ENCODE data around the gene INPP5J. TPM values are rescaled to one million over a fixed set of nuclear protein-coding genes. Genes with fewer than 3 reads are reported as not detected.

INPP5J gene
- total RNA-seq, 4 donors from 2014 or later, result 1.4 to 4.2 (median 2.9) TPM

DNA sequence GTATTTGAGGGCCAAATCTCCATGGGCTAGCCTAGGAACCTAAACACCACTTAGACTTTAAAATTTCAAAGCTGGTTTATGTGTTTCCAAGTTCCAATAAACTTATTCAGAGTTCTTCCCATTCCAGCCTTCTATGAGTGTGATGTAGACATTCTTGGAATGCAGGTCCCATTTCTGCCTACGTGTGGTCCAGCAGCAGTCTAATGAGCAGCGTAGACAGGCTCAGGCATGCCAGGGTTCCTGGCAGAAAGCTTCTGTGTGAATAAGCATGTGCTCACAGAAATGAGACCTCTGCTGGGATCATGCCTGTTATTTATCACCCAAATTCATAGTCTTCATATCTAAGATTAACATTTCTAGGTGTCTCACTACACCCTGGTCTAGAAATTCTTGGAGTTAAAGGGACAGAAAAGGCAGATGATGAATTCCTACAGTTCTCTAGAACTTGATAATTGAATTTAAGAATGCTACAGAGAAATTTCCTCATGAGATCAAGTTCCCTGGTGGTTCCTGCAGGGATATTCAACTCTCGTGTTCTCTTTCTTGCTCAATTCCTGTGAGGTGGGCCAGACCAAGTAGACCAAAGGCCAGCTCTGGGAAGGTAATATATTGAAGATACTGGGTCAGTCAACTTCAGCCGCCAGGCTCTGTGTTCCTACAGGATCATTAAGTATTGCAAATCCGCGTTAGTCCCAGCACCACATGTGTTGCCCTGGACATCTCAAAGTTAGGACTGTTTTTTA, 54.8 kb downstream of the INPP5J start:
- intact Hi-C loops (cut with DNase I; ENCODE audit: low total_unique reads), result no loop called here
- no peak for TF ChIP-seq POLR2A (IDR thresholded peaks at IDR 0.05)
- TF ChIP-seq, protein P1, sequence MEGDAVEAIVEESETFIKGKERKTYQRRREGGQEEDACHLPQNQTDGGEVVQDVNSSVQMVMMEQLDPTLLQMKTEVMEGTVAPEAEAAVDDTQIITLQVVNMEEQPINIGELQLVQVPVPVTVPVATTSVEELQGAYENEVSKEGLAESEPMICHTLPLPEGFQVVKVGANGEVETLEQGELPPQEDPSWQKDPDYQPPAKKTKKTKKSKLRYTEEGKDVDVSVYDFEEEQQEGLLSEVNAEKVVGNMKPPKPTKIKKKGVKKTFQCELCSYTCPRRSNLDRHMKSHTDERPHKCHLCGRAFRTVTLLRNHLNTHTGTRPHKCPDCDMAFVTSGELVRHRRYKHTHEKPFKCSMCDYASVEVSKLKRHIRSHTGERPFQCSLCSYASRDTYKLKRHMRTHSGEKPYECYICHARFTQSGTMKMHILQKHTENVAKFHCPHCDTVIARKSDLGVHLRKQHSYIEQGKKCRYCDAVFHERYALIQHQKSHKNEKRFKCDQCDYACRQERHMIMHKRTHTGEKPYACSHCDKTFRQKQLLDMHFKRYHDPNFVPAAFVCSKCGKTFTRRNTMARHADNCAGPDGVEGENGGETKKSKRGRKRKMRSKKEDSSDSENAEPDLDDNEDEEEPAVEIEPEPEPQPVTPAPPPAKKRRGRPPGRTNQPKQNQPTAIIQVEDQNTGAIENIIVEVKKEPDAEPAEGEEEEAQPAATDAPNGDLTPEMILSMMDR (IDR thresholded peaks at IDR 0.05), result no peak
- no peak overlapping the region for H3K4me3 ChIP-seq (ENCODE audit: low read depth, poor library complexity, severe bottlenecking)
- peak in 1 of 2 donors; percentile 29 for DNase-seq (ENCODE audit: low spot score in 2 of 2)
- WGBS, 2 donors, result 59 to 78% methylated on average over 6 of the region's 6 CpGs

DNA sequence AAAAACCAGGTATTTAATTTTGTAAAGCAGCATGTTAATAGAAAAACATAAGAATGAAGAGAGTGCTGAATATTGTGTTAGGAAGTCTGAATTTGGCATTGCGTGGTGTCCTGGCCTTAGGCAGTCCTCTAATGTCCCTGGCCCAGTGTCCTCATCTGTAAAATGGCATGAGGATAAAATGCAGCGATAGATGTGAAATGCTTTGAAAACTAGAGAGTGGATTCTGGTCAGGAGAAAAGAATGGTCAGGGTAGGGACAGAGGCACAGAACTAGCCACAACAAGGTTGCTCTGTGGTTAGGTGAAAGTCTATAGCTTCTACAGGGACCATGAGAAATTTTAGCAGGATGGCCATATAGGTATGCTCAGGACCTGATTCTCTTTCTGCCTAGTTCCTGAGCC, 56.1 kb downstream of the INPP5J start:
- no peak for DNase-seq (ENCODE audit: low spot score in 2 of 2)
- no peak for TF ChIP-seq POLR2A (IDR thresholded peaks at IDR 0.05)
- TF ChIP-seq, protein P1 (IDR thresholded peaks at IDR 0.05), result no peak
- 93 to 94% methylated on average over 2 of the region's 2 CpGs for WGBS, 2 donors
- H3K4me3 ChIP-seq (ENCODE audit: low read depth, poor library complexity, severe bottlenecking), result no peak overlapping the region
- intact Hi-C loops (cut with DNase I; ENCODE audit: low total_unique reads), result no loop called here

DNA sequence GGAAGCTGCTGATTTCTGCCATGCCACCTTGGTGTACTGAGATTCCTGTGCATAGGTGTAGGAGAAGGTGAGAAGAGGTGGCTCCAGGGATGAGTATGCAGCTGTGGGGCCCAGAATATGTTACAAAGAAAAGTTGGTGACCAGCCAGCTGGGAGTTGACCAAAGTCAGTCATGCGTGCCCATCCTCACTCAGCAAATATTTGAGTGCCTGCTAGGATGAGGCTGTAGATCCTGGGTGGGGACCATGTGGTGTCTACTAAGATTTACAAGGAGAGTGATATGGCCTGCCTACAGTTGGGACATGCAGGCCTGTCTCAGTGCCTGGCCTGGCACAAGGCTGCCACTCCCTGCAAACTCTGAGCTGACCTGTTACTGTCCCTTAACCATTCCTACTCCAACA, 56.6 kb downstream of the INPP5J start:
- TF ChIP-seq POLR2A (IDR thresholded peaks at IDR 0.05), result no peak
- TF ChIP-seq, protein P1 (IDR thresholded peaks at IDR 0.05), result no peak
- H3K4me3 ChIP-seq (ENCODE audit: low read depth, poor library complexity, severe bottlenecking), result no peak overlapping the region
- DNase-seq (ENCODE audit: low spot score in 2 of 2), result peak in 1 of 2 donors; percentile 65
- WGBS, 2 donors, result 24 to 27% methylated on average over 1 of the region's 1 CpG
- intact Hi-C loops (cut with DNase I; ENCODE audit: low total_unique reads), result no loop called here

DNA sequence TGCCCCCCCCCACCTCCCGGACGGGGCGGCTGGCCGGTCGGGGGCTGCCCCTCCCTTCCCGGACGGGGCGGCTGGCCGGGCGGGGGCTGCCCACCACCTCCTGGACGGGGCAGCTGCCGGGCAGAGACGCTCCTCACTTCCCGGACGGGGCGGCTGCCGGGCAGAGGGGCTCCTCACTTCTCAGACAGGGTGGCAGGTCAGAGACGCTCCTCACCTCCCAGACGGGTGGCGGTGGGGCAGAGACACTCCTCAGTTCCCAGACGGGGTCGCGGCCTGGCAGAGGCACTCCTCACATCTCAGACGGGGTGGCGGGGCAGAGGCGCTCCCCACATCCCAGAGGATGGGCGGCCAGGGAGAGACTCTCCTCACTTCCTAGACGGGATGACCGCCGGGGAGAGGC, 61.2 kb downstream of the INPP5J start:
- TF ChIP-seq POLR2A (IDR thresholded peaks at IDR 0.05), result no peak
- TF ChIP-seq, protein P1 (IDR thresholded peaks at IDR 0.05), result no peak
- DNase-seq (ENCODE audit: low spot score in 2 of 2), result no peak
- intact Hi-C loops (cut with DNase I; ENCODE audit: low total_unique reads), result no loop called here
- WGBS, 2 donors, result 96 to 100% methylated on average over 6 to 9 of the region's 30 CpGs
- no peak overlapping the region for H3K4me3 ChIP-seq (ENCODE audit: low read depth, poor library complexity, severe bottlenecking)

MicroRNAs encoded within 50 kb of the gene (microRNA counts, 767-probe panel; counts per million panel counts)
- microRNA hsa-miR-3928, result 0 to 358 counts per million in 2 donors

Small RNAs within 50 kb of the gene (microRNA-seq; reads per million reads assigned to microRNA genes)
- gene MIR3928 (ENCODE audit: borderline number of aligned reads in 1 of 2, borderline replicate concordance in 2 of 2), result 2.8 to 6.1 reads per million in 2 donors

Other genes starting within 250 kb of the INPP5J start
- gene MORC2, start 154.2 kb upstream of the INPP5J start, total RNA-seq, result 10 to 100 TPM; 16.2 to 34.7 (median 21.4) TPM
- 10 to 100 TPM; 43.8 to 63.0 (median 50.9) TPM for gene TUG1, start 153.7 kb upstream of the INPP5J start, total RNA-seq
- 10 to 100 TPM; 46.1 to 86.1 (median 62.3) TPM for gene SMTN, start 41.6 kb upstream of the INPP5J start, total RNA-seq
- gene SELENOM, start 15.4 kb upstream of the INPP5J start, total RNA-seq, result 100 to 1,000 TPM in 2 of 4 donors, 10 to 100 TPM in 2; 66.6 to 164 (median 92.8) TPM
- 10 to 100 TPM in 2 of 4 donors, 1 to 10 TPM in 2; 6.5 to 11.3 (median 8.7) TPM for gene PLA2G3, start 17.5 kb downstream of the INPP5J start, total RNA-seq
- 10 to 100 TPM; 29.0 to 59.0 (median 44.7) TPM for gene RNF185, start 37.2 kb downstream of the INPP5J start, total RNA-seq
- gene LIMK2, start 89.3 kb downstream of the INPP5J start, total RNA-seq, result 100 to 1,000 TPM; 135 to 218 (median 168) TPM
- gene PIK3IP1, start 169.5 kb downstream of the INPP5J start, total RNA-seq, result 100 to 1,000 TPM in 3 of 4 donors, 10 to 100 TPM in 1; 84.8 to 162 (median 120) TPM
- 10 to 100 TPM; 10.5 to 17.0 (median 13.0) TPM for gene PATZ1, start 223.4 kb downstream of the INPP5J start, total RNA-seq